Dermis blood vessel endothelial cell (primary cell): ENCODE results near the gene STK32B. TPM values are rescaled to one million over a fixed set of nuclear protein-coding genes. Genes with fewer than 3 reads are reported as not detected.
"Not testable (repeated sequence)": the region's sequence is repeated elsewhere in the genome, so short reads cannot be mapped to it uniquely, and the experiment has no call there.

Source experiments
- DNase-seq: peaks from one replicate; pipeline ENCODE4 v3.0.0; 2010
- total RNA-seq: library from RNA; depleted of rRNA; stranded (reverse); fragments of >200 nt; gene quantifications from 2 replicates; pipeline ENCODE4 v1.2.3, GENCODE V29; 2014

Gene STK32B
- total RNA-seq, 1 donor from 2014 or later, result 24.2 TPM

GRCh38 chr4:5165420-5166369, 114.4 kb downstream of the STK32B start:
- DNase-seq, result peak; percentile 78

GRCh38 chr4:5166377-5166776, 115.1 kb downstream of the STK32B start:
- DNase-seq, result peak; percentile 20

GRCh38 chr4:5168891-5169290, 117.6 kb downstream of the STK32B start:
- no peak for DNase-seq

- not testable (repeated sequence) for DNase-seq
These were observed 124.6 kb downstream of the STK32B start for GRCh38 chr4:5175836-5176235.

GRCh38 chr4:5184606-5185005, 133.3 kb downstream of the STK32B start:
- no peak for DNase-seq

GRCh38 chr4:5185551-5185950, 134.3 kb downstream of the STK32B start:
- DNase-seq, result no peak

- DNase-seq, result peak; percentile 95
These were observed 135.2 kb downstream of the STK32B start for GRCh38 chr4:5186271-5187064.

GRCh38 chr4:5188130-5188529, 136.8 kb downstream of the STK32B start:
- DNase-seq, result no peak

- no peak for DNase-seq
These were observed 140.6 kb downstream of the STK32B start for GRCh38 chr4:5191831-5192230.

GRCh38 chr4:5192271-5192670, 141.0 kb downstream of the STK32B start:
- DNase-seq, result peak; percentile 54

- no peak for DNase-seq
These were observed 141.4 kb downstream of the STK32B start for GRCh38 chr4:5192678-5193077.

- no peak for DNase-seq
These were observed 147.6 kb downstream of the STK32B start for GRCh38 chr4:5198656-5199541.

- DNase-seq, result no peak
These were observed 148.6 kb downstream of the STK32B start for GRCh38 chr4:5199912-5200311.

GRCh38 chr4:5200513-5200912, 149.2 kb downstream of the STK32B start:
- DNase-seq, result no peak

- DNase-seq, result no peak
These were observed 152.2 kb downstream of the STK32B start for GRCh38 chr4:5203309-5203992.

- DNase-seq, result no peak
These were observed 152.7 kb downstream of the STK32B start for GRCh38 chr4:5203993-5204310.

GRCh38 chr4:5204781-5205180, 153.5 kb downstream of the STK32B start:
- DNase-seq, result no peak

GRCh38 chr4:5206016-5206790, 154.9 kb downstream of the STK32B start:
- DNase-seq, result peak; percentile 78

GRCh38 chr4:5209862-5210261, 158.6 kb downstream of the STK32B start:
- DNase-seq, result peak; percentile 78

GRCh38 chr4:5211282-5211839, 160.1 kb downstream of the STK32B start:
- no peak for DNase-seq
